Breast epithelium (tissue), 4 donors: ENCODE measurements around the gene SIK3. TPM values are rescaled to one million over a fixed set of nuclear protein-coding genes. Genes with fewer than 3 reads are reported as not detected.
A peak's percentile ranks its signal among the peaks of the same experiment; 100 is the strongest.

ENCODE experiments used
- DNase-seq, 2 donors: peaks; one replicate each; pipeline ENCODE4 v3.0.0-alpha.2; 2019; ENCODE audit warnings: low spot score in 2 of 2
- H3K27ac ChIP-seq, 2 donors: fragments of 200-600 bp; sonication (generic) in 1 of 2; one replicate each; pipeline ENCODE4 v1.5.1; 2016 to 2019; ENCODE audit warnings: mild to moderate bottlenecking in 1 of 2
- H3K27me3 ChIP-seq, 2 donors: fragments of 200-600 bp; sonication (generic) in 1 of 2; one replicate each; pipeline versions ENCODE4 v1.5.1 to v1.6.0; 2017 to 2019; ENCODE audit warnings: control low read depth in 1 of 2, mild to moderate bottlenecking in 1 of 2
- H3K36me3 ChIP-seq: fragments of 200-600 bp; one replicate; pipeline ENCODE4 v1.5.1; 2019
- H3K4me1 ChIP-seq, 2 donors: fragments of 200-600 bp; sonication (generic); one replicate each; pipeline ENCODE4 v1.5.1; 2016 to 2019; ENCODE audit warnings: control low read depth in 1 of 2
- H3K4me3 ChIP-seq, 3 donors: fragments of 200-600 bp; sonication (generic); 1 replicate in 2 of 3; 2 replicates in 1 of 3; pipeline ENCODE4 v1.5.1; 2016 to 2019; ENCODE audit warnings: mild to moderate bottlenecking in 3 of 3, moderate library complexity in 2 of 3
- H3K9me3 ChIP-seq, 2 donors: fragments of 200-600 bp; sonication (generic) in 1 of 2; one replicate each; pipeline ENCODE4 v1.5.1; 2016 to 2019; ENCODE audit warnings: control low read depth in 1 of 2
- CTCF ChIP-seq, 3 donors: fragments of 450-650 bp; IDR thresholded peaks; one replicate each; pipeline ENCODE4 v1.5.1; 2016 to 2017; ENCODE audit warnings: antibody characterized with exemption in 3 of 3, mild to moderate bottlenecking in 3 of 3, moderate library complexity in 3 of 3
- POLR2A ChIP-seq: fragments of 450-650 bp; IDR thresholded peaks from one replicate; pipeline ENCODE4 v1.6.1; 2016; ENCODE audit warnings: antibody characterized with exemption, mild to moderate bottlenecking, moderate library complexity
- POLR2AphosphoS5 ChIP-seq, 3 donors: sonication (generic); formaldehyde crosslinking; IDR thresholded peaks; one replicate each; pipeline ENCODE4 v1.6.1; 2017; ENCODE audit warnings: antibody characterized with exemption in 3 of 3
- intact Hi-C: fragments of 100-400 bp; cut with DNase I; formaldehyde crosslinking; loops from one replicate; pipeline ENCODE4 v1.15.1; 2023; ENCODE audit warnings: low total_unique reads
- total RNA-seq, 3 donors: library from RNA; depleted of rRNA; stranded (reverse); fragments of >200 nt; gene quantifications; one replicate each; pipeline ENCODE4 v1.1.0, GENCODE V29; 2016

Gene SIK3
- total RNA-seq, 3 donors from 2014 or later, result 26.9 to 110 (median 57.0) TPM

GRCh38 chr11:117044287-117045035 lies 53.8 kb downstream of the SIK3 start:
- intact Hi-C loops, result no loop called here
- H3K27ac ChIP-seq, result peak overlapping the region in 1 of 2 donors; percentile 43
- TF ChIP-seq POLR2AphosphoS5 (IDR thresholded peaks at IDR 0.05) (no peak), CTCF (IDR thresholded peaks at IDR 0.05) (no peak), POLR2A (no peak)

DNA sequence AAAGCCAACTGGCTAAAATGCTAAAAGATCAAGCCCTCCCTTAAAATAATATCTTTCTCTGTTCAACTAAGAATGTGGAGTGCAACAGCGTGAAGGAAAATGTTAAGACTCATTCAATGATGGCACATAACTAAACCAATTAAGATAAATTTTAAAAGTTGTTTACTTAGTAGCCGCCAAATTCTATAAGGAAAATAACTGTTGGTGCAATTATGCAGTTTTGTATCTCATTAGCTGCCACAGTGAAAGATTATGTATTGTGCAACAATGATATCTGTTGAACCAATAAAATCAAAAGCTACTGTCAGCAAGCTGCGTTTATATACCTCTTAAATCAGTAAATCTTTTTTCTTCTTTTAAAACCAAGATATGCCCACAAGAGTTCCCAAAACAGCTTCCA lies 55.5 kb downstream of the SIK3 start:
- H3K36me3 ChIP-seq, result no peaks in the 10 kb centered on the region
- H3K27me3 ChIP-seq, result no peaks in the 10 kb centered on the region
- H3K9me3 ChIP-seq, result no peaks in the 10 kb centered on the region
- no peak overlapping the region for H3K27ac ChIP-seq
- no peaks in the 10 kb centered on the region for H3K4me1 ChIP-seq
- H3K4me3 ChIP-seq, result no peak overlapping the region
- intact Hi-C loops, result no loop called here
- no peak for DNase-seq
- TF ChIP-seq CTCF (IDR thresholded peaks at IDR 0.05), result no peak
- TF ChIP-seq POLR2A, result no peak
- no peak for TF ChIP-seq POLR2AphosphoS5 (IDR thresholded peaks at IDR 0.05)

More at GRCh38 chr11:117044287-117045035, 53.8 kb downstream of the SIK3 start:
- no peak for DNase-seq
- Histone ChIP-seq H3K4me3 (no peak overlapping the region), H3K27me3 (no peaks in the 10 kb centered on the region), H3K9me3 (no peaks in the 10 kb centered on the region), H3K36me3 (no peaks in the 10 kb centered on the region), H3K4me1 (no peaks in the 10 kb centered on the region)

DNA sequence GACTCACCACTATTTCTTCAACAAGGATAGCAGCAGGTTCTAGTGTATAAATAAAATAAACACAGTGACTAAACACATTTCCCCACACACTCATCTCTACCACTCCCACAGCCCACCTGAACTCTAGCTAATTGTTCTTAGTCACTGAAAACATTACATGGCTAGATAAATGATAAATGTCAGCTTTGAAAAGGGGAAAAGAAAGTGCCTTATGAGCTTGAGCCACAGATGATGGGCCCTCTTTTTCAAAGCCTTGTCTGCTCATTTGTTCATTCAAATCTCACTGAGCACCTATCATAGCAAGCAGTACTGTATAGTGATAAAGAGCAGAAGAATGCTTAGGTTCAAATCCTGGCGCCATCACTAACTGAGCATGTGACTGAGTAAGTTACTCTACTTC lies 58.3 kb downstream of the SIK3 start:
- TF ChIP-seq POLR2AphosphoS5 (IDR thresholded peaks at IDR 0.05), result no peak
- TF ChIP-seq CTCF (IDR thresholded peaks at IDR 0.05), result no peak
- no peak for TF ChIP-seq POLR2A
- H3K4me1 ChIP-seq, result no peaks in the 10 kb centered on the region
- no peak for DNase-seq
- H3K4me3 ChIP-seq, result no peak overlapping the region
- H3K9me3 ChIP-seq, result no peaks in the 10 kb centered on the region
- H3K27ac ChIP-seq, result no peak overlapping the region
- no peaks in the 10 kb centered on the region for H3K36me3 ChIP-seq
- H3K27me3 ChIP-seq, result no peaks in the 10 kb centered on the region
- intact Hi-C loops, result no loop called here

DNA sequence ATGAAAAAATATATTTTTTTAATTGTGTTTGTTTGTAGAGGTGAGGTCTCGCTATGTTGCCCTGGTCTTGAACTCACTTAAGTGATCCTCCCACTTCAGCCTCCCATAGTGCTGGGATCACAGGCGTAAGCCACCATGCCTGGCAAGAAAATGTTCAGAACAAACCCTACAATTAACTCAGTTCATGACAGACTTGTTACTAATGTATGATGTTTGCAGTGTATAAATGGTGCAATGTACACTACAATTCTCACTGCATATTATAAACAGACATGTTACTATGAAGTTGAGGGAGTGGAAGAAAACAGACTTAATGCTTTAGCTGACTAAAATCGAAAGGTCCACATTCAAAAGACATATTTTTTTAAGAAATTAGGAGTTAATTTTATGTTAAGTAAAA lies 59.0 kb downstream of the SIK3 start:
- Histone ChIP-seq H3K27ac (no peak overlapping the region), H3K9me3 (no peaks in the 10 kb centered on the region), H3K4me1 (no peaks in the 10 kb centered on the region), H3K27me3 (no peaks in the 10 kb centered on the region), H3K36me3 (no peaks in the 10 kb centered on the region), H3K4me3 (no peak overlapping the region)
- no peak for DNase-seq
- TF ChIP-seq POLR2A, result no peak
- TF ChIP-seq POLR2AphosphoS5 (IDR thresholded peaks at IDR 0.05), result no peak
- TF ChIP-seq CTCF (IDR thresholded peaks at IDR 0.05), result no peak
- intact Hi-C loops, result no loop called here

DNA sequence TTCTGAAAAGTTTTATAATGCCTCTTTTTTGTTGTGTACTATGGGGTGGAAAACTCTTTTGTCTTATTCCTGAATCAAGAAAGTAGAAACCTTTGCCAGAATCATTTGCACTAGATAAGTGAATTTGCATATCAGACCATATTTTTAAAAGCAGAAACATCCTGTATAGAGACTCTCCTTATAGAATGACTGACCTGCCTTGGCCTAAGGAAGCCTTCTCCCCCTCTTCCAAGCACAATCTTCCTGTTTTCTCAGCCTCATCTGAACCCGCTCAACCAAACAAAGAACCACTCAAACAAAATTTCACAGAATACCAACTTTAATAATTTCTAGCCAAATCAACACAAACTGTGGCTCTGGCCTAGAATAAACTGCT lies 60.3 kb downstream of the SIK3 start:
- no peak for DNase-seq
- Histone ChIP-seq H3K9me3 (no peaks in the 10 kb centered on the region), H3K27me3 (no peaks in the 10 kb centered on the region), H3K4me1 (no peaks in the 10 kb centered on the region), H3K4me3 (no peak overlapping the region), H3K36me3 (no peaks in the 10 kb centered on the region), H3K27ac (no peak overlapping the region)
- no peak for TF ChIP-seq POLR2A
- no peak for TF ChIP-seq CTCF (IDR thresholded peaks at IDR 0.05)
- no peak for TF ChIP-seq POLR2AphosphoS5 (IDR thresholded peaks at IDR 0.05)
- intact Hi-C loops, result no loop called here
